Measurements from ENCODE around the gene ERC2. TPM values are rescaled to one million over a fixed set of nuclear protein-coding genes. Genes with fewer than 3 reads are reported as not detected.

ERC2 gene
- total and polyA plus RNA-seq, 7 experiments from 2014 or later, result not detected

DNA sequence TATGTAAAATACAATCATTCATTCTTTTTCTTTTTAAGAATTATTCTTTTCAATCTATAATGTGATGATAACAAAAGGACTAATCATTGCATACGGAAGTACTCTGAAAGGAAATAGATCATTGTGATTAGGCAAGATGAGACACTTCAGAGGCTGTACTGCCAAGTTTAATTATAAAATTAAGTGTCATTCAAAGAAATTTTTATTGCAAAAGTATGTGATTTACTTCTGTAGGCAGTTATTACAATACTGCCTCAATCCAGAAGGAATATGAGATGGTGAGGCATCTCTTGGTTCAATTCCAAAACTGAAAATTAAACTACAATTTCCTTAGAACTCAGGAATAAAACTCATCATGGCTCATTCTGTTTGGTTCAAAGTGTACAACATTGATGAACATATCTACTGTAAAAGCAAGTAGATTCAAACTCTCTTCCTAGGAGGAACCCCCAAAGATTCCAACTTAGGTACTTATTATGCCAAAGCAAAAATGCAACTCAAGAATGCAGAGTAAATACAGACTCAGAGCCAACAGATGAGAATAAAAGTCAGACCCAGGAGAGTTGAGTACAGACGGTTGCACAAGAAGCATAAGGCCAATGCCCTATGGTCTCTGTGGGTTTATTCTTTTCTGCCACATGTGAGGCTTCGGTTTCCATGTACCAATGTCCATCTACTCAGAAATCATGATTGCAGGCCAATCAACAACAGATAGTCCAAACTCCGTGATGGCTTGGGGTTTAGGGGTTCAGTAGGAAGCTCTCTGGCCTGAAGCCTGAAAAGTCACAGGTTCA lies 862.6 kb downstream of the ERC2 start:
- H3K27me3 Mint-ChIP-seq, result peaks cover 3 to 24% (median 6%) of the 10 kb centered on the region in 5 donors
- ChIA-PET POLR2A (no interaction called here), CTCF (no interaction called here)
- H3K27ac ChIP-seq (ENCODE audit: low read depth, low read length), result no peak overlapping the region
- H3K36me3 Mint-ChIP-seq, result peaks cover 0 to 3% (median 0%) of the 10 kb centered on the region in 5 donors
- H3K9me3 Mint-ChIP-seq, result peaks cover 0 to 7% (median 0%) of the 10 kb centered on the region in 11 donors
- no peaks in the 10 kb centered on the region for H3K36me3 ChIP-seq (ENCODE audit: control insufficient read depth in 2 of 3, insufficient read depth in 3 of 3, low read length in 3 of 3)
- intact Hi-C loops (cut with micrococcal nuclease), result no loop called here
- H3K4me1 ChIP-seq (ENCODE audit: control insufficient read depth in 2 of 2, insufficient read depth in 2 of 2, low read length in 2 of 2), result no peaks in the 10 kb centered on the region
- H3K4me3 Mint-ChIP-seq, result no peak overlapping the region
- H3K27me3 ChIP-seq (ENCODE audit: control insufficient read depth in 2 of 2, insufficient read depth in 2 of 2, low read length in 2 of 2), result no peaks in the 10 kb centered on the region
- no peak overlapping the region for H3K4me3 ChIP-seq (ENCODE audit: low read length)
- ATAC-seq, result no peak
- no peak for DNase-seq
- peaks cover 0 to 1% (median 0%) of the 10 kb centered on the region in 7 donors for H3K4me1 Mint-ChIP-seq
- H3K27ac Mint-ChIP-seq, result no peak overlapping the region
- H3K9me3 ChIP-seq (ENCODE audit: control insufficient read depth in 2 of 3, low read length in 3 of 3), result no peaks in the 10 kb centered on the region

DNA sequence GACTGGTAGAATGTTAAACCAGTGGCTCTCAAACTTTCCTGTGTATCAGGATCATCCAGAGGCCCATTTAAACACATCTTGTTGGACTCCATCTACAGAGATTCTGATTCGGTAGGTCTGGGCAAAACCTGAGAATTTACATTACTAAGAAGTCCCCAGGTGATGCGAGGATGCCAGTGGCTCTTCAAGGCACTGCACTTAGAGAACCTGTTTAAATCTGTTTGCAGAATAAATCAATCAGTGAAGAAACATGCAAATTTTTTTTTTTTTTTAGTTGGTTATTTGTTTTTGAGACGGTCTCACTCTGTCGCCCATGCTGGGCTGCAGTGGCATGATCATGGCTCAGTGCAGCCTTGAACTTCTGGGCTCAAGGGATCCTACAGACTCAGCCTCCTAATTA lies 863.4 kb downstream of the ERC2 start:
- Histone ChIP-seq H3K4me3 (ENCODE audit: low read length) (no peak overlapping the region), H3K27me3 (ENCODE audit: control insufficient read depth in 2 of 2, insufficient read depth in 2 of 2, low read length in 2 of 2) (no peaks in the 10 kb centered on the region), H3K4me1 (ENCODE audit: control insufficient read depth in 2 of 2, insufficient read depth in 2 of 2, low read length in 2 of 2) (no peaks in the 10 kb centered on the region), H3K36me3 (ENCODE audit: control insufficient read depth in 2 of 3, insufficient read depth in 3 of 3, low read length in 3 of 3) (no peaks in the 10 kb centered on the region), H3K27ac (ENCODE audit: low read depth, low read length) (no peak overlapping the region), H3K9me3 (ENCODE audit: control insufficient read depth in 2 of 3, low read length in 3 of 3) (no peaks in the 10 kb centered on the region)
- H3K9me3 Mint-ChIP-seq, result peaks cover 0 to 7% (median 0%) of the 10 kb centered on the region in 11 donors
- intact Hi-C loops (cut with micrococcal nuclease), result no loop called here
- ChIA-PET CTCF (no interaction called here), POLR2A (no interaction called here)
- no peak overlapping the region for H3K4me3 Mint-ChIP-seq
- peaks cover 0 to 1% (median 0%) of the 10 kb centered on the region in 7 donors for H3K4me1 Mint-ChIP-seq
- DNase-seq (no peak), ATAC-seq (no peak)
- peaks cover 0 to 3% (median 0%) of the 10 kb centered on the region in 5 donors for H3K36me3 Mint-ChIP-seq
- peaks cover 3 to 26% (median 5%) of the 10 kb centered on the region in 5 donors for H3K27me3 Mint-ChIP-seq
- no peak overlapping the region for H3K27ac Mint-ChIP-seq

DNA sequence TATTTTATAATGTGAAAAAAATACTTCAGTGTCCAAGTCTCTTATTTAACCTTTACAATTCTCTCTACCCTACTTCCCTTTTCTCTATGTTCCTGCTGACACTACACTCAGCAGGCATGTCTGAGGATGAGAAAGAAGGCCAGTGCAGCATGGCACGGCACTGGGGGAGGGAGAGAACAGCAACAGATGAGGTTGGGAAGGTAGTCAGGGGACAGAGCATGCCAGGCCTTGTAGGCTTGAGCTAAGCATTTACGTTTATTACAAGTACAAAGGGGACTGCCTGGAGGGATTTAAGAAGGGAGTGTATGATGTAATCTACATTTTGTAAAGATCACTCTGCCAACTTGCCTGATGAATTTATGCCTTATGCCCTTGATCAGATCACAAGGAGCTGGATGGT lies 863.9 kb downstream of the ERC2 start:
- no peak overlapping the region for H3K4me3 Mint-ChIP-seq
- DNase-seq (no peak), ATAC-seq (peak; percentile 20)
- intact Hi-C loops (cut with micrococcal nuclease), result no loop called here
- H3K27me3 Mint-ChIP-seq, result peaks cover 3 to 26% (median 5%) of the 10 kb centered on the region in 5 donors
- H3K4me1 Mint-ChIP-seq, result peaks cover 0 to 1% (median 0%) of the 10 kb centered on the region in 7 donors
- peaks cover 0 to 7% (median 0%) of the 10 kb centered on the region in 11 donors for H3K9me3 Mint-ChIP-seq
- ChIA-PET CTCF (no interaction called here), POLR2A (no interaction called here)
- H3K27me3 ChIP-seq (ENCODE audit: control insufficient read depth in 2 of 2, insufficient read depth in 2 of 2, low read length in 2 of 2), result no peaks in the 10 kb centered on the region
- no peaks in the 10 kb centered on the region for H3K36me3 ChIP-seq (ENCODE audit: control insufficient read depth in 2 of 3, insufficient read depth in 3 of 3, low read length in 3 of 3)
- peaks cover 0 to 3% (median 0%) of the 10 kb centered on the region in 5 donors for H3K36me3 Mint-ChIP-seq
- no peaks in the 10 kb centered on the region for H3K9me3 ChIP-seq (ENCODE audit: control insufficient read depth in 2 of 3, low read length in 3 of 3)
- no peak overlapping the region for H3K27ac ChIP-seq (ENCODE audit: low read depth, low read length)
- no peaks in the 10 kb centered on the region for H3K4me1 ChIP-seq (ENCODE audit: control insufficient read depth in 2 of 2, insufficient read depth in 2 of 2, low read length in 2 of 2)
- no peak overlapping the region for H3K27ac Mint-ChIP-seq
- no peak overlapping the region for H3K4me3 ChIP-seq (ENCODE audit: low read length)

DNA sequence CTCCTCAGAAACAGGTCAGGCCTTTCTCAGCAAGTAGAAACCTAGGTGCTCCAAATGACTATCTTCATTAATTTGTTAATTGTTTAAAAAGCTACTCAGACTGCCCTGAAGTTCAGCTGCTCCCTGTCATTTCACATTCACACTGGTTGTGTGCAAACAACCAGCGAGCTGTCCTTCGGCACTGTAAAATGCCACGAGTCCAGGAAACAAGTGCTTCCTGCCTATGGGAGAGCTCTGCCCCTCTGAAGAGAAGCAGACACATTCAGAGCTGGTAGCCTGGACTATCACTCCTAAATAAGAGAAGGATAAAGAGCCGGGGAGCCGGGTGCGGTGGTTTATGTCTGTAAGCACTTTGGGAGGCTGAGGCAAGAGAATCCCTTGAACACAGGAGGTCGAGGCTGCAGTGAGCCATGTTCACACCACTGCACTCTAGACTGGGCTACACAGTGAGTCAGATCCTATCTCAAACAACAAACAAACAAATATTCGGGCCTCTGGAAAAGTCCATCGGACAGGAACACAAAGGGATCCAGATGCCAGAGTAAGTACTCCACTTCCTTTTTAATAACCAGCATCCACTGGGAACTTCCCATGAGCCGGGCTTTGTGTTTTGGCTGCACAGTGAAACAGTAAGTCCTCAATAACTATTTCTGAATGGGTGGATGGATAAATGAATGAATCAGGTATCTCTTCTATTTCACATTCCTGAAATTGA lies 866.7 kb downstream of the ERC2 start:
- Mint-ChIP-seq H3K9me3 (peaks cover 0 to 7% (median 0%) of the 10 kb centered on the region in 11 donors), H3K27me3 (peaks cover 3 to 19% (median 5%) of the 10 kb centered on the region in 5 donors), H3K4me1 (no peaks in the 10 kb centered on the region), H3K27ac (no peak overlapping the region), H3K36me3 (peaks cover 0 to 3% (median 0%) of the 10 kb centered on the region in 5 donors), H3K4me3 (no peak overlapping the region)
- Histone ChIP-seq H3K36me3 (ENCODE audit: control insufficient read depth in 2 of 3, insufficient read depth in 3 of 3, low read length in 3 of 3) (no peaks in the 10 kb centered on the region), H3K4me1 (ENCODE audit: control insufficient read depth in 2 of 2, insufficient read depth in 2 of 2, low read length in 2 of 2) (no peaks in the 10 kb centered on the region), H3K27me3 (ENCODE audit: control insufficient read depth in 2 of 2, insufficient read depth in 2 of 2, low read length in 2 of 2) (no peaks in the 10 kb centered on the region), H3K9me3 (ENCODE audit: control insufficient read depth in 2 of 3, low read length in 3 of 3) (no peaks in the 10 kb centered on the region), H3K27ac (ENCODE audit: low read depth, low read length) (no peak overlapping the region), H3K4me3 (ENCODE audit: low read length) (no peak overlapping the region)
- ChIA-PET POLR2A (no interaction called here), CTCF (no interaction called here)
- intact Hi-C loops (cut with micrococcal nuclease), result no loop called here
- DNase-seq (no peak), ATAC-seq (no peak)

DNA sequence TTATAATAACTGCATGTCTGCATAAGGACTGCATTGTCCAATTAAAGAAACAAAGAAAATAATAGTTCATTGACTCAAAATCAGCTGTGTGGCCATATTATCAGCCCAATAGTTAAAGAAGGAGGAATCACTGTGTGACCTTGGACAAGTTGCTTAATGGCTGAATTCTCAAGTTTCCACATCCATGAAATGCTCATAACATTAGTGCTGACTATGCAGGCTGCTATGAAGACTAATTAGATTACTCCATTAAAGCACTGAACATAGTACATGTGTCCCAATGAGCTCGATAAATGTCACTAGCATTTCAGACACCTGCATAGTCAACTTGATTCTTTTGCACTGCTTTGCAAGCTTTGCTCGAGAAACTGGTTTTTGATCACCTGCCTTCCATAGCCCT lies 870.0 kb downstream of the ERC2 start:
- Histone ChIP-seq H3K27me3 (ENCODE audit: control insufficient read depth in 2 of 2, insufficient read depth in 2 of 2, low read length in 2 of 2) (no peaks in the 10 kb centered on the region), H3K4me3 (ENCODE audit: low read length) (no peak overlapping the region), H3K36me3 (ENCODE audit: control insufficient read depth in 2 of 3, insufficient read depth in 3 of 3, low read length in 3 of 3) (no peaks in the 10 kb centered on the region), H3K4me1 (ENCODE audit: control insufficient read depth in 2 of 2, insufficient read depth in 2 of 2, low read length in 2 of 2) (no peaks in the 10 kb centered on the region), H3K9me3 (ENCODE audit: control insufficient read depth in 2 of 3, low read length in 3 of 3) (no peaks in the 10 kb centered on the region), H3K27ac (ENCODE audit: low read depth, low read length) (no peak overlapping the region)
- Mint-ChIP-seq H3K4me1 (no peaks in the 10 kb centered on the region), H3K9me3 (peaks cover 0 to 12% (median 2%) of the 10 kb centered on the region in 11 donors), H3K27me3 (peaks cover 3 to 23% (median 5%) of the 10 kb centered on the region in 5 donors), H3K4me3 (no peak overlapping the region), H3K36me3 (peaks cover 0 to 3% (median 0%) of the 10 kb centered on the region in 5 donors), H3K27ac (no peak overlapping the region)
- DNase-seq (no peak), ATAC-seq (no peak)
- intact Hi-C loops (cut with micrococcal nuclease), result no loop called here
- ChIA-PET POLR2A (no interaction called here), CTCF (no interaction called here)

DNA sequence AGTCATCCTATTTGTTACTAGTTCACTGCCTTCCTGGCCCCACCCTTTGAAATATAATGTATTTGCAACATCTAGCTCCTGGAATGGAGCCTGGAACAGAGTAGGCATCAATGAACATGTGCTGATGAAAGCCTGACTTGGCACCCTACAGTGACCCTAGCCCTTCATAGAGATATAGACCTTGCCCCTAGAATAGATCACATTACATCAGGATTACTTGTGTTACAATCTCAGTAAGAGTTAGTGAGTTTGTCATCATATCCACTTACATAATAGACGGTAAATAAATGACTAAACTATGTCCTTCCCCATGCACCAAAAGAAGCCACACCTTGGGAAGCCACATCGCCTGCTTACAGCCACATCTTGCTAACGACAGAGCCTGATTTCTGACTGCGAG lies 870.6 kb downstream of the ERC2 start:
- Histone ChIP-seq H3K27me3 (ENCODE audit: control insufficient read depth in 2 of 2, insufficient read depth in 2 of 2, low read length in 2 of 2) (no peaks in the 10 kb centered on the region), H3K4me3 (ENCODE audit: low read length) (no peak overlapping the region), H3K27ac (ENCODE audit: low read depth, low read length) (no peak overlapping the region), H3K4me1 (ENCODE audit: control insufficient read depth in 2 of 2, insufficient read depth in 2 of 2, low read length in 2 of 2) (no peaks in the 10 kb centered on the region), H3K36me3 (ENCODE audit: control insufficient read depth in 2 of 3, insufficient read depth in 3 of 3, low read length in 3 of 3) (no peaks in the 10 kb centered on the region), H3K9me3 (ENCODE audit: control insufficient read depth in 2 of 3, low read length in 3 of 3) (no peaks in the 10 kb centered on the region)
- H3K9me3 Mint-ChIP-seq, result peaks cover 0 to 12% (median 1%) of the 10 kb centered on the region in 11 donors
- intact Hi-C loops (cut with micrococcal nuclease), result no loop called here
- H3K4me3 Mint-ChIP-seq, result no peak overlapping the region
- ChIA-PET POLR2A (no interaction called here), CTCF (no interaction called here)
- H3K4me1 Mint-ChIP-seq, result no peaks in the 10 kb centered on the region
- no peak overlapping the region for H3K27ac Mint-ChIP-seq
- peaks cover 0 to 1% (median 0%) of the 10 kb centered on the region in 5 donors for H3K36me3 Mint-ChIP-seq
- ATAC-seq, result no peak
- peaks cover 1 to 20% (median 5%) of the 10 kb centered on the region in 5 donors for H3K27me3 Mint-ChIP-seq
- DNase-seq, result no peak
